RWPE2 (cell line): ENCODE data around the gene SLCO4A1.

Experiments used
- ATAC-seq: fragments of 200-7000 bp; cut with Tn5 transposase; 3 replicates; pipeline ENCODE4 v1.9.1; 2021; ENCODE audit warnings: low read depth
- DNase-seq: peaks from one replicate; pipeline ENCODE4 v3.0.0-alpha.2; 2020; ENCODE audit warnings: low spot score
- H3K27ac ChIP-seq: fragments of 450-650 bp; 2 replicates; pipeline ENCODE4 v1.5.1; 2017; ENCODE audit warnings: mild to moderate bottlenecking; ENCODE audit not compliant: poor library complexity, severe bottlenecking
- H3K27me3 ChIP-seq: fragments of 250-450 bp; sonication (Bioruptor Pico); 2 replicates; pipeline ENCODE4 v1.5.1; 2021; ENCODE audit warnings: mild to moderate bottlenecking, moderate library complexity; ENCODE audit not compliant: insufficient read depth, poor library complexity, severe bottlenecking
- H3K36me3 ChIP-seq: fragments of 250-450 bp; sonication (Bioruptor Pico); 2 replicates; pipeline ENCODE4 v1.5.1; 2020; ENCODE audit warnings: low read depth, mild to moderate bottlenecking, moderate library complexity
- H3K4me1 ChIP-seq: fragments of 250-450 bp; sonication (Bioruptor Pico); 2 replicates; pipeline ENCODE4 v1.5.1; 2021; ENCODE audit warnings: mild to moderate bottlenecking, moderate library complexity; ENCODE audit not compliant: insufficient read depth, poor library complexity, severe bottlenecking
- H3K4me3 ChIP-seq: fragments of 250-450 bp; sonication (Bioruptor Pico); 2 replicates; pipeline ENCODE4 v1.5.1; 2021; ENCODE audit warnings: mild to moderate bottlenecking, moderate library complexity; ENCODE audit not compliant: severe bottlenecking
- H3K9me3 ChIP-seq: fragments of 250-450 bp; sonication (Bioruptor Pico); 2 replicates; pipeline ENCODE4 v1.5.1; 2021; ENCODE audit warnings: mild to moderate bottlenecking, moderate library complexity; ENCODE audit not compliant: severe bottlenecking
- CTCF ChIP-seq: fragments of 450-650 bp; IDR thresholded peaks from one replicate; pipeline ENCODE4 v1.5.1; 2017; ENCODE audit warnings: mild to moderate bottlenecking, moderate library complexity; ENCODE audit not compliant: poor library complexity, severe bottlenecking

SLCO4A1 gene

DNA sequence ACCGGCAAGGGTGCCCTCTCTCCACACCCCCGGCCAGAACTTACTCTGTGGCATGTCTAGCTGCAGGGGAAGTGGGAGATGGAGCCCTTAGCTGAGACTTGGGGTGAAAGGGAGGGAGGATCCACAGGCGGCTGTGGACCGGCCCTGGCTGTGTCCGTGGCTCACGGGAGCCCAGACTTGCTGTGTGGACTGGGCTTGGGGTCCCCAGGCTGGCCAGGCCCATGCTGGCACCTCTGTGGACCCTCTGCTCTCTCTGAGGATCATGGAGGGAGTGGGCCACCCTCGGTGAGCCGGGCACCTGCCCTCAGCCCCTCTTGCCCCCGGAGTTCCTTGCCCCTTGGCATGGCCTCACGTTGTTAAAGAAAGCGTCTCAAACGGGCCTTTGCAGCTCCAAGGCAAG, 57.4 kb downstream of the SLCO4A1 start:
- peaks cover 12% of the 10 kb centered on the region for H3K27me3 ChIP-seq
- no peaks in the 10 kb centered on the region for H3K9me3 ChIP-seq
- DNase-seq (no peak), ATAC-seq (no peak)
- TF ChIP-seq CTCF, result no peak
- no peaks in the 10 kb centered on the region for H3K36me3 ChIP-seq
- H3K4me1 ChIP-seq, result peaks cover 21% of the 10 kb centered on the region
- no peak overlapping the region for H3K4me3 ChIP-seq
- H3K27ac ChIP-seq, result no peak overlapping the region

DNA sequence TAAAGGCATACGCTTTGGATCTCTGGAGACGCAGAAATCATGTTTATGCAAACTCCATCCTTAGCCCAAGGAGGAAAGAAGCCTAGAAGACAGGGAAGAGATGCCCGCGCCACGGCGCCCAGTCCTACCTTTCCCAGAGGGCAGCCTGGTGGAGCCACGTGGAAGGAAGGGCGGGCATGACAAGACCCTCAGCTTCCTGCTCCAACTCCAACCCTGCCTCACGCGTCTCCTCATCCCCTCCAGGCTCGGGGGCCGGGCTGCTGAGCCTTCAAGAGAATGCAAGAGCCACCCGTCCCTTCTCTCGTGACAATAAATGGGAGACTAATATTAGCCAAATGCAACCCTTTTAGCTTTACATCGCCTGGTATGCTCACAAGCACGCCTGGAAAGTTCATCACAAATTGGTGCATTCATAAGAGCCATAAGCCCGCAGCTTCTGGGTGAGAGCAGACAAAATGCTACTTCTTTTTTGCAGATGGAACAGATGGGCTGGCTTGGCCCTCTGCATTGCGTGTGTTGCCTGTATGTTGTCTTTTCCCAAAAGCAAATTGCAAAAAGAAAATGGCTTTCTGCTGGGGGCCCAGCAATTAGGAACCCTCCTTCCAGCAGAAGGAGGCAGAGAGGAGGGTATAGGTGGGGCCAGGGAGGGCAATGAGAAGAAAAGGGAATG, 58.1 kb downstream of the SLCO4A1 start:
- ATAC-seq (no peak), DNase-seq (no peak)
- Histone ChIP-seq H3K36me3 (no peaks in the 10 kb centered on the region), H3K27me3 (peaks cover 6% of the 10 kb centered on the region), H3K4me3 (no peak overlapping the region), H3K9me3 (no peaks in the 10 kb centered on the region), H3K4me1 (peaks cover 27% of the 10 kb centered on the region), H3K27ac (no peak overlapping the region)
- TF ChIP-seq CTCF, result no peak

DNA sequence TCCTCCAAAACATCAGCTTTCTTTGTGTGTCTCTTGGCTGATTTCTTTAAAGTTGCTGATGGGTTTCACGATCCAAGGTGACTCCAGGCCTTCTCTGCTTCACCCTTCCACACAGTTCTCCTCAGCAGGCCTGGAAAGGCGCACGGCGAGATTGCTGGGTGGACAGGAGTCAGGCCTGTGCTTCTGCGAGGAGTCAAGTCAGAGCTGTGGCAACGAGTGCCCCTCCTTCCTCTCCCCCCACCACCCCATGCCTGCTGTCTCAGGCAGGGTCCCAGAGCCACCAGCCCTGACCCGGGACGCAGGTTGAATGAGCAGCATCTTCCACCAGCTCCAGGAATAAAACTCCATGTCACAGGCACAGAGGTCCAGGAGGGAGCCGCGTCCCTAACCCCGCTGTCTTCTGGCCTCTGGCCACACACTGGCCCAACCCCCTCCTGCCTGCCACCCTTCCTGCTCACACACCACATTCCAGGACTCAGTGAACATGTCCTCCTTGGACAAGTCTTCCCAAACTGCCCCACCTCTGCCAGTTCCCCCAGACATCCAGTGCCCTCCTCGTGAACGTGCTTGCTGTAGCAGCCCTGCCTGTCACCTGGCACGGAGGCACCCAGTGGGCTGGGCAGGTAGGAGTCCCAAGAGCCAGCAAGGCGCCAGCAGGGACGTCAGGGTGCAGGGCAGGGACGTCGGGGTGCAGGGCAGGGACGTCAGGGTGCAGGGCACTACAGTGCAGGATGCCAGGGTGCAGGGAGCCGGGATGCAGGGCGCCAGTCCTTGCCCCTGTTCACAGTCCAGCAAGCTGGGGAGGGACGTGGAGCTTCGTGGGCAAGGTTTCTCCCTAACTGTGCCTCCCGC, 59.1 kb downstream of the SLCO4A1 start:
- Histone ChIP-seq H3K36me3 (no peaks in the 10 kb centered on the region), H3K27ac (no peak overlapping the region), H3K4me1 (peaks cover 37% of the 10 kb centered on the region), H3K9me3 (no peaks in the 10 kb centered on the region), H3K4me3 (no peak overlapping the region), H3K27me3 (peaks cover 4% of the 10 kb centered on the region)
- DNase-seq (no peak), ATAC-seq (no peak)
- no peak for TF ChIP-seq CTCF

- Histone ChIP-seq H3K4me3 (no peak overlapping the region), H3K36me3 (no peaks in the 10 kb centered on the region), H3K9me3 (no peaks in the 10 kb centered on the region), H3K27me3 (peaks cover 4% of the 10 kb centered on the region), H3K4me1 (peaks cover 43% of the 10 kb centered on the region), H3K27ac (no peak overlapping the region)
- DNase-seq (no peak), ATAC-seq (no peak)
- TF ChIP-seq CTCF, result no peak
These were observed 59.7 kb downstream of the SLCO4A1 start for GRCh38 chr20:62702013-62702300.
